ENCODE results near the gene ACSS2.

GRCh38 chr20:34916774-34917354 is 40.5 kb downstream of the ACSS2 start:
- TF ChIP-seq, protein P1, sequence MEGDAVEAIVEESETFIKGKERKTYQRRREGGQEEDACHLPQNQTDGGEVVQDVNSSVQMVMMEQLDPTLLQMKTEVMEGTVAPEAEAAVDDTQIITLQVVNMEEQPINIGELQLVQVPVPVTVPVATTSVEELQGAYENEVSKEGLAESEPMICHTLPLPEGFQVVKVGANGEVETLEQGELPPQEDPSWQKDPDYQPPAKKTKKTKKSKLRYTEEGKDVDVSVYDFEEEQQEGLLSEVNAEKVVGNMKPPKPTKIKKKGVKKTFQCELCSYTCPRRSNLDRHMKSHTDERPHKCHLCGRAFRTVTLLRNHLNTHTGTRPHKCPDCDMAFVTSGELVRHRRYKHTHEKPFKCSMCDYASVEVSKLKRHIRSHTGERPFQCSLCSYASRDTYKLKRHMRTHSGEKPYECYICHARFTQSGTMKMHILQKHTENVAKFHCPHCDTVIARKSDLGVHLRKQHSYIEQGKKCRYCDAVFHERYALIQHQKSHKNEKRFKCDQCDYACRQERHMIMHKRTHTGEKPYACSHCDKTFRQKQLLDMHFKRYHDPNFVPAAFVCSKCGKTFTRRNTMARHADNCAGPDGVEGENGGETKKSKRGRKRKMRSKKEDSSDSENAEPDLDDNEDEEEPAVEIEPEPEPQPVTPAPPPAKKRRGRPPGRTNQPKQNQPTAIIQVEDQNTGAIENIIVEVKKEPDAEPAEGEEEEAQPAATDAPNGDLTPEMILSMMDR (IDR thresholded peaks at IDR 0.05) = no peak
- no peak for TF ChIP-seq POLR2A (IDR thresholded peaks at IDR 0.05)
